Measurements from ENCODE around the gene KRTAP12-1.

GRCh38 chr21:44654576-44655175 lies 27.3 kb downstream of the KRTAP12-1 start, which contains the start of gene KRTAP12-4:
- TF ChIP-seq CTCF (IDR thresholded peaks at IDR 0.05) (no peak), TP53 (CRISPR knock-in tag; IDR thresholded peaks at IDR 0.05) (no peak), NR2C2 (CRISPR knock-in tag; IDR thresholded peaks at IDR 0.05) (no peak)
